Gastrocnemius medialis (tissue), 4 donors: ENCODE data around the gene RAB5IF. TPM values are rescaled to one million over a fixed set of nuclear protein-coding genes. Genes with fewer than 3 reads are reported as not detected.

Experiments used
- ATAC-seq, 2 donors: fragments of 150-250 bp; one replicate each; pipeline ENCODE4 v1.9.1; 2016
- DNase-seq, 2 donors: peaks; one replicate each; pipeline ENCODE4 v3.0.0-alpha.2; 2019
- H3K27ac ChIP-seq, 4 donors: fragments of 200-600 bp; sonication (generic); 1 replicate in 1 of 4; 2 replicates in 3 of 4; pipeline ENCODE4 v1.5.1; 2016 to 2018; ENCODE audit warnings: mild to moderate bottlenecking in 2 of 4, moderate library complexity in 1 of 4
- H3K27me3 ChIP-seq, 3 donors: fragments of 200-600 bp; sonication (generic) in 2 of 3; 1 replicate in 1 of 3; 2 replicates in 2 of 3; pipeline versions ENCODE4 v1.5.1 to v1.6.0; 2016 to 2019; ENCODE audit warnings: mild to moderate bottlenecking in 1 of 3, moderate library complexity in 1 of 3
- H3K36me3 ChIP-seq, 2 donors: fragments of 200-600 bp; sonication (generic) in 1 of 2; one replicate each; pipeline ENCODE4 v1.5.1; 2017 to 2018
- H3K4me1 ChIP-seq, 2 donors: fragments of 200-600 bp; sonication (generic) in 1 of 2; one replicate each; pipeline ENCODE4 v1.5.1; 2016 to 2017; ENCODE audit warnings: mild to moderate bottlenecking in 2 of 2
- H3K4me3 ChIP-seq, 4 donors: fragments of 200-600 bp; sonication (generic) in 3 of 4; 1 replicate in 1 of 4; 2 replicates in 3 of 4; pipeline ENCODE4 v1.5.1; 2016 to 2019; ENCODE audit warnings: mild to moderate bottlenecking in 2 of 4
- H3K9me3 ChIP-seq, 3 donors: fragments of 200-600 bp; sonication (generic) in 2 of 3; 1 replicate in 1 of 3; 2 replicates in 2 of 3; pipeline ENCODE4 v1.5.1; 2016 to 2019
- CTCF ChIP-seq, 5 experiments: fragments of 450-650 bp in 3 of 5; fragments of 200-600 bp in 2 of 5; sonication (generic) in 2 of 5; IDR thresholded peaks in 4 of 5; conservative IDR thresholded peaks in 1 of 5; 1 replicate in 4 of 5; 2 replicates in 1 of 5; pipeline ENCODE4 v1.5.1; 2016 to 2019; ENCODE audit warnings: antibody characterized with exemption in 5 of 5, mild to moderate bottlenecking in 3 of 5, moderate library complexity in 3 of 5
- POLR2A ChIP-seq, 2 donors: fragments of 450-650 bp; IDR thresholded peaks; one replicate each; pipeline ENCODE4 v1.6.1; 2017; ENCODE audit warnings: antibody characterized with exemption in 2 of 2, mild to moderate bottlenecking in 2 of 2, moderate library complexity in 2 of 2
- in situ Hi-C, 4 donors: fragments of 200-750 bp; cut with MboI; loops; one replicate each; pipeline versions ENCODE4 v1.15.0 to v1.8.0; 2017; ENCODE audit warnings: low sequenced_read_pairs in 4 of 4
- intact Hi-C: fragments of 100-400 bp; cut with DNase I; formaldehyde crosslinking; loops from one replicate; pipeline ENCODE4 v1.15.1; 2023; ENCODE audit warnings: low total_unique reads
- total RNA-seq, 4 donors: library from RNA; depleted of rRNA; stranded (reverse); fragments of >200 nt; gene quantifications; one replicate each; pipeline versions ENCODE4 v1.1.0 to v1.2.3, GENCODE V29; 2016

RAB5IF gene
- total RNA-seq, 4 donors from 2014 or later: 215 to 768 (median 545) TPM

DNA sequence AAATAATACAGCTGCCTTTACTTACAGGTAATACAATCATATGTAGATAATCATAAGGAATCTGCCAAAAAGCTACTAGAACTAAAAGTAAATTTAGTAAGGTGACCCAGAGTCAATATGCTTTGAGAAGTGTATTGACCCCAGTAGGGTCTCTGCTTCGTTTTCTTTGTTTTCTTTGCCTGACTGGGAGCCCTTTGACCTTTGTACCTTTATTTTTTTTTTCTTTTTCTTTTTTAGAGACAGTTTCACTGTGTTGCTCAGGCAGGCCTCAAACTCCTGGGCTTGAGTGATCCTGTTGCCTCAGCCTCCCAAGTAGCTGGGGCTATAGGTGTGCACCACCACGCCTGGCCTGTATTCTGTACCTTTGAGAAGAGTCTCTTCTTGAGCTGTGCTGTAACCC, 17.9 kb downstream of the RAB5IF start:
- no peak for ATAC-seq
- Histone ChIP-seq H3K4me3 (no peak overlapping the region), H3K27ac (no peak overlapping the region), H3K9me3 (no peaks in the 10 kb centered on the region), H3K27me3 (no peaks in the 10 kb centered on the region), H3K36me3 (no peaks in the 10 kb centered on the region), H3K4me1 (no peaks in the 10 kb centered on the region)
- in situ Hi-C loops: loop anchor here in 1 of 4 donors (25.0 kb wide), 1 partner anchor 411 kb away; no protein-coding TSS in a partner anchor
- no peak for TF ChIP-seq CTCF (IDR thresholded peaks at IDR 0.05 in 4 of 5, conservative IDR thresholded peaks at IDR 0.05 in 1 of 5)
- no peak for TF ChIP-seq POLR2A (IDR thresholded peaks at IDR 0.05)
- intact Hi-C loops: no loop called here
- no peak for DNase-seq

DNA sequence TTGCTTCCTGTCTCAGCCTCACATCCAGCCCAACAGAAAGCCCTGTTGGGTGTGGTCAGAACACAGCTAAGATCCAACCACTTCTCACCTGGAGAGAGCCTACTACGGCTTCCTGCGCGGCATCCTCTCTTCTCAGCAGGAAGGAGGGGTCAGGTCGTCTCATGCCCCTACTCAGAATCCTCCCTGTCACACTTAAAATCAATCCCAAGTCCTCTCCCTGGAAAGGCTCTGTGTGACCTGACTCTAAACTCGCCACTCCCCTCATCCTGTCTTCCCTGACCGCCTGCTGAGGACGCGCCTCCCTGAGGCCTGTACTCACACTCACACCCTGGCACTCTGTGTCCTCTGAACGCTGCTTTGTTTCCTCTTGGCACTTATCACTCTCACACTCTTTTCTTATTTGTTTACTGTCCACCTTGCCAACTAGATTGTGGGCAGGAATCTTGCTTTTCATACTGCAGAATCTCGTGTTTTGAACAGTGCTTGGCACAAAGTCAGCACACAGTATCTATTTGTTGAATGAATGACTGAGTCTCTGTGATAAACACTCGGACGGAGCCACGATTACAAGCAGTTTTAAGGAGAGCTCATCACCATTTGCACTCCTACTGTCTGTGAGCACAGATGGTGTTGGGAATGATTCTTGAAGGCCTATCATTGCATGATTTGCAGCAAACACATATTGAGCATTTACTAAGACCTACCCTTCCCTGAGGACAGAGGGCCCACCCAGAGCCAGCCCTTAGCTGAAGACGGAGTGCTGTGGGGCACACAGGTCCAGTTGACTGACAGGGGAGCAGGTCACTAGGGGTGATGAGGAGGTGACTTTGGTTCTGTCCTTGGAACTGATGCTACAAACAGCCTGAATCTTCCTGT, 18.7 kb downstream of the RAB5IF start:
- H3K27ac ChIP-seq: no peak overlapping the region
- ATAC-seq: peak; percentile 14 to 44

DNA sequence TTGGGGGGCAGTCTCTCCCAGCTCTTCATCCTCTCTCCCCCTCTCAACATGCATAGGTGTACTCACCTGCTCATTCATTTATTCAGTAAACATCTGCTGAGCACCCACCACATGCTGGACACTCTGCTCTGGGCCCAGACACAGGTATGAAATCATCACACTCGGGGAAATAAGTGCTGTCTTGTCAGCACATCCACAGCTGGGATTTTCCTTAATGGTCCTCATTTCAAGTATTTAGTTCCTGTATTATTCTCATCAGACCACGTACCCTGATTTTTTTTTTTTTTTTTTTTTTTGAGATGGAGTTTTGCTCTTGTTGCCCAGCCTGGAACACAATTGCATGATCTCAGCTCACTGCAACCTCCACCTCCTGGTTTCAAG, 19.4 kb downstream of the RAB5IF start:
- no peak overlapping the region for H3K4me3 ChIP-seq
- no peaks in the 10 kb centered on the region for H3K9me3 ChIP-seq
- intact Hi-C loops: no loop called here
- TF ChIP-seq POLR2A (IDR thresholded peaks at IDR 0.05) (no peak), CTCF (IDR thresholded peaks at IDR 0.05 in 4 of 5, conservative IDR thresholded peaks at IDR 0.05 in 1 of 5) (no peak)
- ATAC-seq (no peak), DNase-seq (no peak)
- H3K36me3 ChIP-seq: no peaks in the 10 kb centered on the region
- no peaks in the 10 kb centered on the region for H3K27me3 ChIP-seq
- no peaks in the 10 kb centered on the region for H3K4me1 ChIP-seq
- H3K27ac ChIP-seq: no peak overlapping the region
- in situ Hi-C loops: loop anchor here in 1 of 4 donors (25.0 kb wide), 1 partner anchor 413 kb away; no protein-coding TSS in a partner anchor

More for the DNA sequence above, 18.7 kb downstream of the RAB5IF start:
- Histone ChIP-seq H3K4me1 (no peaks in the 10 kb centered on the region), H3K36me3 (no peaks in the 10 kb centered on the region), H3K4me3 (no peak overlapping the region), H3K9me3 (no peaks in the 10 kb centered on the region), H3K27me3 (no peaks in the 10 kb centered on the region)
- intact Hi-C loops: no loop called here
- TF ChIP-seq CTCF (IDR thresholded peaks at IDR 0.05 in 4 of 5, conservative IDR thresholded peaks at IDR 0.05 in 1 of 5): no peak
- TF ChIP-seq POLR2A (IDR thresholded peaks at IDR 0.05): no peak
- no peak for DNase-seq
- in situ Hi-C loops: loop anchor here in 1 of 4 donors (25.0 kb wide), 1 partner anchor 412 kb away; no protein-coding TSS in a partner anchor

DNA sequence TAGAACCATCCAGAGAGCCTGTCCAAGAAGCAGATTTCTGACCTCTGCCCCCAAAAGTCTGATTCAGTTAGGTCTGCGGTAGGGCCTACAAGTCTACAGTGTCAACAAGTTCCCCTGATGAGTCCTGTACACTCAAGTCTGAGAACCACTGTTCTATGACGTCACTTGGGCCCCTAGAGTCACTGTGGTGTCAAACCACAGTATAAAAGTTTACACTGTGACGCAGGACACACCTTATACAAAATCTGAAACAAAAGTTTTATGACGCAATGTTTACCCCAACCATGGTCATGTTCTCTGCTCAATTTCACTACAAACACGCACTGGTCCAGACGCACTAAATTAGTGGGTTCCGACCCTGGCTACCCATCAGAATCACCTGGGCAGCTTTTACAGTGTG, 22.5 kb downstream of the RAB5IF start:
- Histone ChIP-seq H3K36me3 (no peaks in the 10 kb centered on the region), H3K4me3 (no peak overlapping the region), H3K27me3 (no peaks in the 10 kb centered on the region), H3K4me1 (no peaks in the 10 kb centered on the region), H3K9me3 (no peaks in the 10 kb centered on the region), H3K27ac (no peak overlapping the region)
- in situ Hi-C loops: no loop called here
- ATAC-seq: no peak
- DNase-seq: no peak
- TF ChIP-seq POLR2A (IDR thresholded peaks at IDR 0.05): no peak
- no peak for TF ChIP-seq CTCF (IDR thresholded peaks at IDR 0.05 in 4 of 5, conservative IDR thresholded peaks at IDR 0.05 in 1 of 5)
- intact Hi-C loops: no loop called here
